Fibroblast of the aortic adventitia (primary cell): ENCODE data around the gene SERPINA1. TPM values are rescaled to one million over a fixed set of nuclear protein-coding genes. Genes with fewer than 3 reads are reported as not detected.

ENCODE experiments used
- DNase-seq: peaks from one replicate; pipeline ENCODE4 v3.0.0-alpha.2; 2010; ENCODE audit warnings: low read depth
- H3K4me3 ChIP-seq: 2 replicates; pipeline ENCODE4 v1.5.1; 2011; ENCODE audit warnings: low read depth, mild to moderate bottlenecking, control low read depth, low read length, moderate library complexity
- total RNA-seq: library from RNA; depleted of rRNA; stranded (reverse); fragments of >200 nt; gene quantifications from 2 replicates; pipeline ENCODE4 v1.2.3, GENCODE V29; 2012; ENCODE audit warnings: low replicate concordance
- TF ChIP-seq, protein P1 (sequence below): IDR thresholded peaks from 2 replicates; pipeline ENCODE4 v1.5.1; 2011; ENCODE audit warnings: mild to moderate bottlenecking, low read length, control low read depth, inconsistent platforms; ENCODE audit not compliant: insufficient read depth

Gene SERPINA1
- total RNA-seq, 1 donor, result not detected

DNA sequence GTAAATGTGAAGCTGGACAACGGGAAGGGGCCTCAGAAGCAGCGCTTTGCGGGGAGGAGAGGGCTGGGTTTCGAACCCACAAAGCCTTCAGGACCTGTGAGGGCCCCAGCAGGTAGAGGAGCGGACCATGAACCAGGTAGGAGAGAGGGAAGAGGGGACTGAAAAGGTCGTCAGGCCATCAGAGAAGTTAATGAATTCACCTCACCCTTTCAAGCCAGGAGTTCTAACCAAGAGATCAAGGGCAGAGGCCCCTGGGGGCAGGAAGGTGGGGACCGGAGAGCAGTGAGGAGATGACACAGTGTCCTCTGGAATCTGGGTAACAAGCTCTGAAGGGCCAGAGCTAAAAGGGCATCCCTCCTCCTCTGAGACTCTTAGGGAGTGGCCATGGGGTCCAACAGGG lies 19.4 kb downstream of the SERPINA1 start:
- DNase-seq, result no peak
- H3K4me3 ChIP-seq, result no peak overlapping the region
- TF ChIP-seq, protein P1, sequence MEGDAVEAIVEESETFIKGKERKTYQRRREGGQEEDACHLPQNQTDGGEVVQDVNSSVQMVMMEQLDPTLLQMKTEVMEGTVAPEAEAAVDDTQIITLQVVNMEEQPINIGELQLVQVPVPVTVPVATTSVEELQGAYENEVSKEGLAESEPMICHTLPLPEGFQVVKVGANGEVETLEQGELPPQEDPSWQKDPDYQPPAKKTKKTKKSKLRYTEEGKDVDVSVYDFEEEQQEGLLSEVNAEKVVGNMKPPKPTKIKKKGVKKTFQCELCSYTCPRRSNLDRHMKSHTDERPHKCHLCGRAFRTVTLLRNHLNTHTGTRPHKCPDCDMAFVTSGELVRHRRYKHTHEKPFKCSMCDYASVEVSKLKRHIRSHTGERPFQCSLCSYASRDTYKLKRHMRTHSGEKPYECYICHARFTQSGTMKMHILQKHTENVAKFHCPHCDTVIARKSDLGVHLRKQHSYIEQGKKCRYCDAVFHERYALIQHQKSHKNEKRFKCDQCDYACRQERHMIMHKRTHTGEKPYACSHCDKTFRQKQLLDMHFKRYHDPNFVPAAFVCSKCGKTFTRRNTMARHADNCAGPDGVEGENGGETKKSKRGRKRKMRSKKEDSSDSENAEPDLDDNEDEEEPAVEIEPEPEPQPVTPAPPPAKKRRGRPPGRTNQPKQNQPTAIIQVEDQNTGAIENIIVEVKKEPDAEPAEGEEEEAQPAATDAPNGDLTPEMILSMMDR, result no peak

DNA sequence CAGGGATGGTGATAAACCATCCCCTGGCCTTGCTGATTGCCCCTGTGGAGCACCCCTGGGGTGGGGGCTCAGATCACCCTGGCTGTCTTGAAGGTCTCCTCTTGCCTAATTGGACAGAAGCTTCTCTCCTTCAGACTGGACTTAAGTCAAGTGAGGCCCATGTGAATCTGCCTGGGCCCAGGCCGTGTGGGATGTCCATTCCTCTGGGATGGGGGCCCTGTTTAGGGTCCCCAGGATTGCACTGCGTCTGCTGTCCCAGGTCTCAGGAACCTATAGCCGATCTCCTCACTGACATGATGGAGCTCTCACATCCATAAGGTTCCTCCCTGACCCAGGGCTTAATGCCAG lies 20.2 kb downstream of the SERPINA1 start:
- DNase-seq, result no peak
- TF ChIP-seq, protein P1, result no peak
- no peak overlapping the region for H3K4me3 ChIP-seq

DNA sequence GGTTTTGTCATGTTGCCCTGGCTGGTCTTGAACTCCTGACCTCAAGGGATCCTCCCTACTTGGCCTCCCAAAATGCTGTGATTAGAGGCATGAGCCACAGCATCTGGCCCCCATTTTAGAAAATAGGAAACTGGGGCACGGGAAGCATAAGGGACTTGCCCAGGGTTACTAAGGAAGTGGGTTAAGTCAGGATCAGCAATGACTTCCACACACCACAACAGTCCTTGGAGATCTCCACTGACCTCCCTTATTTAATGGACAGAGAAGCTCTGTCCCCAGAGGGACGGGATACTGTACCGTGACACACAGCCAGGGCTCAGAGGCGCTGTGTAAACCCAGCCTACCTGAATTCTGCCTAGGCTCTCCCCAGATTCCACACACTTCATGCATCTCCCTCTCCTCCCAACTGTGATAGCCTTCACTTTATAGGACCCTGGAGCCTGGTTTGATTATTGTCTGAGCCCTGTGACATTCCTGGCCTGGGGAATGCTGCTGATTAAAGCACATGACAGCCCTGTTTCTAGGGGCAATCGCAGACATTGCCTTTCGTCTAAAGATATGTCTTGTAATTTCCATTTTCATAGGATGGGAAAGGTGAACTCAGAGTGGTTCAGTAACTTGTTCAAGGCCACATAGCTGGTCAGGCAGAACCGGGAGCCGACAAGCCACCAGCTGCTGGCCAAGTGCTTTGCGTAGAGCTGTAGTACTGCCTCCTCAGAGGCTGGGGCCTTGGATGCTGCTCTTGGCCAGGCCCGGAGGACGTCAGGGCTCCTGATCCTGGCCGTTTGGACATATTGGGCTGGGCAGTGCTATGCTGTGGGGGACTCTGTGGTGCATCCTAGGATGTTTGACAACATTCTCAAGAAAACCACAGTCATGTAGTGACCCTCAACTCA lies 20.8 kb downstream of the SERPINA1 start:
- H3K4me3 ChIP-seq, result no peak overlapping the region
- TF ChIP-seq, protein P1, result no peak
- DNase-seq, result no peak

DNA sequence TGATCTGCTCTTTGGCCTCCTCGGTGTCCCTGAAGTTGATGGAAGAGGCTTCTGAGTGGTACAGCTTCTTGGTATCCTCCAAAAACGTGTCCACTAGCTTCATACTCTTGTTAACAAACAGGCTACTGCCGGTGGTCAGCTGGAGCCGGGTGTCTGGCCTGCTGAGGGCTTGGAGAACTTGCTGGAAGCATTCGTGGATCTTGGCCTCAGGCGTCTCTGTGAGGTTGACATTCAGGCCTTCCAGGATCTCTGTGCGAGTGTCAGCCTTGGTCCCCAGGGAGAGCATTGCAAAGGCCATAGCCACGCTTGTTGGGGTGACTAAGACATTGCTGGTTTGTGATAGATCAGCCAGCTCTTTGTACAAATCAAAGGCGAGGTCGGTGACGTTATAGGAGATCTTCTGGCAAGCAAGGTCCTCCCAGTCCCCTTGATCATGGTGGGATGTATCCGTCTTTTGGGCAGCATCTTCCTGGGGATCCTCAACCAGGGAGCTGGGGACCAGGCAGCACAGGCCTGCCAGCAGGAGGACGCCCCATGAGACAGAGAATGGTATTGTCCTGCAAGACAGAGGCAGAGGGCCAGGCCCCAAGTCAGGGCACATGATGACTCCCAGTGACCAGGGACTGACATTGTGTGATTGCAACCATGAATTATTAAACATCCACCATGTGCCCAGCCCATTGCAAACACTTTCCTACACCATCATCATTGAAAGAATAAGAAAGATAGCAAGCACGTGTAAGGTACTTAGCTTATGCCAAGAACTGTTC lies 22.1 kb downstream of the SERPINA1 start, which contains the start of gene SERPINA2:
Gene SERPINA2 (minus strand): TSS at position 553 of the 770 bp plus-strand sequence.
- TF ChIP-seq, protein P1, result no peak
- H3K4me3 ChIP-seq, result no peak within 1 kb of the TSS
- no peak for DNase-seq

DNA sequence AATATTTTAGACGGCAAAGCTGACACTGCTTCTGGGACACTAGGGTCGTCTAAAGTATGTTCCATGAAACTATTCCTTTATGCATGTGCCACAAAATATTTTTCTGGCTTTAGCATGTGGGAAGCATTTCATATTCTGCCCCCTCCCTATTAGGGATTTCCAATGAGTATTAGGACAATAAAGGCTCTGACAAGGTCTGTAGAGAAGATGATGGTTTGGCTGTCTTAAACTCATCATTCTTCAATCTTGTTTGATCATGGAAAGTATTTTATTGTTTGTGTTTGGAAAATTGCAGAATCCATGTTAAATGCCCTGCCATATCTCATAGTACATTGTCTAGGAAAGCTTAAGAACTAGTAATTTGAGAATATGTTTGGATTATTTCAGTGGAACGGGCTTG lies 22.8 kb downstream of the SERPINA1 start:
- no peak overlapping the region for H3K4me3 ChIP-seq
- TF ChIP-seq, protein P1, result no peak
- no peak for DNase-seq

DNA sequence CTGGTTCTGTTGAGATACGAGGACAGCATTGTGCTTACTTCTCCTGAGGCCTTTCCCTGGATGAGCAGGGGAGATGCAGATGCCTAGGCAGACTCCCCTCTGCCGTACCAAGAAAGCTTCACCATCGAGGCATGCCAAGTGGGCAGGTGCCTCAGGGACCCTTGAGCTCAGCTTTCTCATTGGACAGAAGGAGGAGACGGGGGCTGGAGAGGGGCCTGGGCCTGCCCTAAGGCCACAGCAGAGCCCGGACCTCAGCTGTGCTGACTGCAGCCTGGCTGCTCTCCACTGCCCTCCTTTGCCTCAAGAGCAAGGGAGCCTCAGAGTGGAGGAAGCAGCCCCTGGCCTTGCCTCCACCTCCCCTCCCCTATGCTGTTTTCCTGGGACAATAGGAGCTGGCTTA lies 23.4 kb downstream of the SERPINA1 start:
- TF ChIP-seq, protein P1, result no peak
- H3K4me3 ChIP-seq, result no peak overlapping the region
- no peak for DNase-seq
